NCI-H1048 (cell line): ENCODE data around the gene MINAR2.
A peak's percentile ranks its signal among the peaks of the same experiment; 100 is the strongest.

ENCODE experiments used
- DNase-seq: peaks from one replicate; lab custom pipeline; 2025; lab: John Stamatoyannopoulos, UW

Gene MINAR2

DNA sequence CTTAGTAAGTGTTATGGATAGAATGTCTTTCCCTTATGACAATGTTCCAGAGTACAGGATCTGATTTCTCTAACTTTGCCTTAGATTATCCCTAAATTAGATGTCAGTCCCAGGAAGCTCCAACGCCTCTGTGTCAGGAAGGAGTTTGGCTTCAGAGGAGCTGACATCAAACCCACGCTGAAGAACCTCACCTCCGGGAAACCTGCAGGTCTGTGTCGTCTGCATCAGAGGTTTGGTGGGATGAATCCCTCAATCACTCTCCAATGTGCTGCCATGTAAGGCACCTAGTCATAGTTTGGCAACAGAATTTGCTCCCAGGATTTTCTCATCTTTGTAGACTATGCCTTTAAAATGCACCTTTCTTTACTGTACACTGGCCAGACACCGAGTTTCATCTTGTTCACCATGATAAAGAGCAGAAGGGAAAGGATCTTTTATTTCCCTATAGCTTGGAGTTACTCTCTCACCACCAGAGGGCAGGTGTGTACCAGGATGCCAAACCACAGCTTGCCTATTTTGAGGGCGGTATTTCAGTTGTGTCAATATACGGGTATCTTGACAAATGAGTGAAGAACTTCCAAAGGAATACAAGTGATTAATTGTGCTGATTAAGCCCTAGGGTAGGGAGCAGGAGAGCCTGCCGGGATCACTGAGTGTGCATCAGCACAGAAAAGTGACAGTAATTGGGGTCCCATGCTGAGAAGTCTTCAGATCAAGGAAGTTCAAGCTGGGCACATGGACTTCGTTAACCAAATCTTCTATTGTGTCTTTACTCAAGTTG lies 23.4 kb downstream of the MINAR2 start:
- peak; percentile 11 for DNase-seq

DNA sequence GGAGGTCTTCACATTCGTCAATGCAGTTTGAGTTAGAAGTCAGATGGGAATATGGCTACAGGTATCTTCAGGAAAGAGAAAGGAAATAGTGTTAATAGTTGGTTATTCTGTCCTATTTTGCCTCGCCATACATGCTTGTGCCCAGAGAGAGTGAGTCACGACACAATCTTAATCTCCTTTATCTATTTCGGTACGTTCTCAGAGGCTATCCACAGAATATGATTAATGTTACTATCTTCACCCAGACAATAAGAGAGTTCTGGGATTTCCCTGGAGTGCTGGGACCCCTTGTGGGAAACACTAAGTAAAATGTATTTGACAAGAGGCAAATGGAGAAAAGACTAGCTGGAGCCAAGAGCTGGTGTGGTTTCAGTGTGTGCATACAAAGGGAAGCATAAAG lies 25.5 kb downstream of the MINAR2 start:
- no peak for DNase-seq

DNA sequence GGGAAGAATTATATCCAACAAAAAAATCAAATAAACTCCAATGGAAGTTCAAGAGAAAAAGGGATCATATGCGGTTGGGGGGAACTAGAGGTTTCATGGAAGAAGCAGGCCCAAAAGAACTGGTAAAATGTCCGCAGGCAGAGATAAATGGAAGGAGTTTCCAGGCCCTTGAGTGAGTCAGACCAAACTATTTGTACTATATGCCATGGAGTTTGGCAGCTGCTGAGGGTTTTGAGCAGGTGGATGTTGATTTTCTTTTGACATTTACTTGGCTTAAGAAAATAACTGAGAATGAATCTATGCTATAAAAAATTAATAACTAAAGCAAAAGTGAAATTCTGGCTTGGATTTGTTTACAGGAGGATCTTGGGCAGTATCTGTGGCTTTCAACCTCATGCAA lies 33.7 kb downstream of the MINAR2 start:
- no peak for DNase-seq

- DNase-seq: no peak
Measured at GRCh38 chr5:129803403-129803802, 55.5 kb downstream of the MINAR2 start.

GRCh38 chr5:129804705-129805104 lies 56.8 kb downstream of the MINAR2 start:
- no peak for DNase-seq

GRCh38 chr5:129807162-129807814 lies 59.4 kb downstream of the MINAR2 start:
- DNase-seq: no peak
